Measurements from ENCODE around the gene RAB23.

DNA sequence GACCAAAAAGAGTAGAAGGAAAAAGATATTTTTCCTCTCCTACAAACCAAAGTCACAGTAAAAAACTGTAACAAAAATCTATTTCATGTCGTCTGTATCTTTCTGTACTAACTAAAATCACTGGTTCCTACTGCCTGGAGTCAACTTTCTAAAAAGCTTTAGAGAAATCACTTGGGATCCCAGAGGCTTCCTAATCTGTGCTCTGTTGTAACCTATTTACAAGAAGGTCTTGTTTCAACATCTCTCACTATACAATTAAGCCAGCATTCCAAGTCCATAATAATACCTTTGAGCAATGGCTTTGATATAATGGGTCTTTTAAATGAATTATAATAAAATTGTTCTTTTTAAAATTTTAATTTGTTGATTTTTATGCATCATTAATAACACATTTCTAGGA is 20.4 kb downstream of the RAB23 start:
- no peak for TF ChIP-seq EZH2phosphoT487 (IDR thresholded peaks at IDR 0.05; ENCODE audit: borderline replicate concordance)
- TF ChIP-seq, protein P1, sequence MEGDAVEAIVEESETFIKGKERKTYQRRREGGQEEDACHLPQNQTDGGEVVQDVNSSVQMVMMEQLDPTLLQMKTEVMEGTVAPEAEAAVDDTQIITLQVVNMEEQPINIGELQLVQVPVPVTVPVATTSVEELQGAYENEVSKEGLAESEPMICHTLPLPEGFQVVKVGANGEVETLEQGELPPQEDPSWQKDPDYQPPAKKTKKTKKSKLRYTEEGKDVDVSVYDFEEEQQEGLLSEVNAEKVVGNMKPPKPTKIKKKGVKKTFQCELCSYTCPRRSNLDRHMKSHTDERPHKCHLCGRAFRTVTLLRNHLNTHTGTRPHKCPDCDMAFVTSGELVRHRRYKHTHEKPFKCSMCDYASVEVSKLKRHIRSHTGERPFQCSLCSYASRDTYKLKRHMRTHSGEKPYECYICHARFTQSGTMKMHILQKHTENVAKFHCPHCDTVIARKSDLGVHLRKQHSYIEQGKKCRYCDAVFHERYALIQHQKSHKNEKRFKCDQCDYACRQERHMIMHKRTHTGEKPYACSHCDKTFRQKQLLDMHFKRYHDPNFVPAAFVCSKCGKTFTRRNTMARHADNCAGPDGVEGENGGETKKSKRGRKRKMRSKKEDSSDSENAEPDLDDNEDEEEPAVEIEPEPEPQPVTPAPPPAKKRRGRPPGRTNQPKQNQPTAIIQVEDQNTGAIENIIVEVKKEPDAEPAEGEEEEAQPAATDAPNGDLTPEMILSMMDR (conservative IDR thresholded peaks at IDR 0.05; ENCODE audit: low read length): no peak

Data from Loucy (cell line).